DOHH2 (cell line): Measurements from ENCODE around the gene CTDP1.
"Not testable (repeated sequence)": the region's sequence is repeated elsewhere in the genome, so short reads cannot be mapped to it uniquely, and the experiment has no call there.

Experiments used
- H3F3A ChIP-seq: fragments of 200-600 bp; sonication (generic), shearing (Covaris generic); 2 replicates; pipeline ENCODE4 v1.6.0; 2016; ENCODE audit warnings: antibody characterized with exemption, mild to moderate bottlenecking; ENCODE audit not compliant: control insufficient read depth, insufficient read depth
- H3K27ac ChIP-seq: fragments of 200-600 bp; sonication (generic); 2 replicates; pipeline ENCODE4 v1.5.1; 2014; ENCODE audit warnings: low read depth, mild to moderate bottlenecking, low read length, moderate library complexity
- H3K27me3 ChIP-seq: fragments of 200-600 bp; sonication (generic); 2 replicates; pipeline ENCODE4 v1.6.1; 2014; ENCODE audit warnings: mild to moderate bottlenecking, low read length, mixed read lengths; ENCODE audit not compliant: control insufficient read depth
- H3K36me3 ChIP-seq: fragments of 200-600 bp; sonication (generic); 2 replicates; pipeline ENCODE4 v1.6.1; 2014; ENCODE audit warnings: mild to moderate bottlenecking, low read length, moderate library complexity, mixed read lengths; ENCODE audit not compliant: control insufficient read depth
- H3K4me1 ChIP-seq: fragments of 200-600 bp; sonication (generic); 2 replicates; pipeline ENCODE4 v1.6.1; 2014; ENCODE audit warnings: mild to moderate bottlenecking, low read length, mixed read lengths; ENCODE audit not compliant: control insufficient read depth
- H3K4me2 ChIP-seq: fragments of 200-600 bp; sonication (generic); 2 replicates; pipeline ENCODE4 v1.6.0; 2014; ENCODE audit warnings: mild to moderate bottlenecking, low read length, moderate library complexity
- H3K4me3 ChIP-seq: fragments of 200-600 bp; sonication (generic); 2 replicates; pipeline ENCODE4 v1.5.1; 2014; ENCODE audit warnings: mild to moderate bottlenecking, low read length, mixed read lengths
- H3K79me2 ChIP-seq: fragments of 200-600 bp; sonication (generic); 2 replicates; pipeline ENCODE4 v1.6.1; 2014; ENCODE audit warnings: mild to moderate bottlenecking, low read length, mixed read lengths; ENCODE audit not compliant: control insufficient read depth
- H3K9me2 ChIP-seq: fragments of 200-600 bp; sonication (generic); replicated peaks from 2 replicates; pipeline ENCODE4 v1.6.1; 2014; ENCODE audit warnings: mild to moderate bottlenecking, low read length, mixed read lengths; ENCODE audit not compliant: control insufficient read depth
- H3K9me3 ChIP-seq: fragments of 200-600 bp; sonication (generic); 2 replicates; pipeline ENCODE4 v1.6.1; 2014; ENCODE audit warnings: antibody characterized with exemption, low read length, mixed read lengths; ENCODE audit not compliant: control insufficient read depth, insufficient read depth
- H4K20me1 ChIP-seq: fragments of 200-600 bp; sonication (generic); 2 replicates; pipeline ENCODE4 v1.6.0; 2014; ENCODE audit warnings: low read depth, mild to moderate bottlenecking, antibody characterized with exemption, low read length, moderate library complexity; ENCODE audit not compliant: control insufficient read depth, insufficient read depth
- CTCF ChIP-seq: fragments of 200-600 bp; sonication (generic); IDR thresholded peaks from one replicate; pipeline ENCODE4 v1.5.1; 2014; ENCODE audit warnings: antibody characterized with exemption, mild to moderate bottlenecking, low read depth, low read length; ENCODE audit not compliant: poor library complexity, severe bottlenecking
- EZH2phosphoT487 ChIP-seq: fragments of 200-600 bp; sonication (generic); IDR thresholded peaks from 2 replicates; pipeline ENCODE4 v1.6.1; 2017; ENCODE audit warnings: borderline replicate concordance, mild to moderate bottlenecking, antibody characterized with exemption, low read length, moderate library complexity, mixed read lengths

CTDP1 gene

GRCh38 chr18:79749251-79750191 lies 69.9 kb downstream of the CTDP1 start:
- Histone ChIP-seq H4K20me1 (no peaks in the 10 kb centered on the region), H3K9me3 (no peaks in the 10 kb centered on the region), H3K9me2 (no peaks in the 10 kb centered on the region), H3K4me1 (no peaks in the 10 kb centered on the region), H3K4me2 (no peak overlapping the region), H3K27ac (no peak overlapping the region), H3K36me3 (peaks cover 16% of the 10 kb centered on the region; the same call in 1 of the 2 replicates), H3K79me2 (no peaks in the 10 kb centered on the region), H3K27me3 (no peaks in the 10 kb centered on the region), H3F3A (no peaks in the 10 kb centered on the region), H3K4me3 (no peak overlapping the region)
- no peak for TF ChIP-seq EZH2phosphoT487
- no peak for TF ChIP-seq CTCF

GRCh38 chr18:79750980-79751571 lies 71.5 kb downstream of the CTDP1 start:
- H3K4me3 ChIP-seq: no peak overlapping the region
- H3K36me3 ChIP-seq: peaks cover 16% of the 10 kb centered on the region; the same call in 1 of the 2 replicates

GRCh38 chr18:79751918-79752578 lies 72.4 kb downstream of the CTDP1 start:
- H3K4me2 ChIP-seq, H3K4me3 ChIP-seq, H3K79me2 ChIP-seq, H4K20me1 ChIP-seq, H3K4me1 ChIP-seq, H3F3A ChIP-seq, H3K27ac ChIP-seq, H3K9me3 ChIP-seq, H3K27me3 ChIP-seq, H3K9me2 ChIP-seq: not testable (repeated sequence)
- peaks cover 13% of the 10 kb centered on the region; the same call in 1 of the 2 replicates for H3K36me3 ChIP-seq

More at GRCh38 chr18:79750980-79751571, 71.5 kb downstream of the CTDP1 start:
- Histone ChIP-seq H3K9me3 (no peaks in the 10 kb centered on the region), H3F3A (no peaks in the 10 kb centered on the region), H3K79me2 (no peaks in the 10 kb centered on the region), H3K27me3 (no peaks in the 10 kb centered on the region), H3K4me2 (no peak overlapping the region), H4K20me1 (no peaks in the 10 kb centered on the region), H3K4me1 (no peaks in the 10 kb centered on the region), H3K9me2 (no peaks in the 10 kb centered on the region), H3K27ac (no peak overlapping the region)
- TF ChIP-seq EZH2phosphoT487 (no peak), CTCF (no peak)

- H3K9me3 ChIP-seq, H3K4me2 ChIP-seq, H3F3A ChIP-seq, H3K27ac ChIP-seq, H3K79me2 ChIP-seq, H3K9me2 ChIP-seq, H3K4me3 ChIP-seq, H3K4me1 ChIP-seq, H3K27me3 ChIP-seq, H4K20me1 ChIP-seq: not testable (repeated sequence)
- H3K36me3 ChIP-seq: peaks cover 11% of the 10 kb centered on the region; the same call in 1 of the 2 replicates
These were observed 73.3 kb downstream of the CTDP1 start for GRCh38 chr18:79752946-79753345.
